PC-3 (cell line): ENCODE results near the gene ATXN7L1. TPM values are rescaled to one million over a fixed set of nuclear protein-coding genes. Genes with fewer than 3 reads are reported as not detected.
A peak's percentile ranks its signal among the peaks of the same experiment; 100 is the strongest.

Experiments
- ATAC-seq: fragments of 200-7000 bp; cut with Tn5 transposase; 2 replicates; pipeline ENCODE4 v1.9.1; 2020; ENCODE audit warnings: mild to moderate bottlenecking, moderate library complexity
- BruUV-seq: library from RNA; stranded (reverse); fragments of 400-500 nt; replicated peaks from 2 replicates; lab custom pipeline; 2021; lab: Mats Ljungman, UMichigan
- CTCF ChIA-PET: fragments of 300-600 bp; sonication (Branson Sonifier 250); formaldehyde crosslinking; loops from one replicate; lab custom pipeline; 2022; ENCODE audit warnings: antibody characterized with exemption; lab: Charles Lee
- POLR2A ChIA-PET: fragments of 300-600 bp; sonication (Branson Sonifier 250); formaldehyde crosslinking; loops from one replicate; lab custom pipeline; 2022; ENCODE audit warnings: antibody characterized with exemption; ENCODE audit not compliant: unreplicated experiment; lab: Charles Lee
- DNase-seq: peaks from one replicate; pipeline ENCODE4 v3.0.0-alpha.2; 2015
- H2AFZ ChIP-seq: fragments of 300-600 bp; sonication (generic); 2 replicates; pipeline ENCODE4 v1.6.0; 2016; ENCODE audit warnings: antibody characterized with exemption, low read length
- H3F3A ChIP-seq: fragments of 300-600 bp; sonication (generic); one replicate; pipeline ENCODE4 v1.6.0; 2017; ENCODE audit warnings: antibody characterized with exemption, low read length, control low read depth, mild to moderate bottlenecking; ENCODE audit not compliant: unreplicated experiment
- H3K27ac ChIP-seq: fragments of 300-600 bp; sonication (generic); 2 replicates; pipeline ENCODE4 v1.5.1; 2016; ENCODE audit warnings: mild to moderate bottlenecking, low read length
- H3K27me3 ChIP-seq: fragments of 300-600 bp; sonication (generic); 2 replicates; pipeline ENCODE4 v1.6.1; 2016; ENCODE audit warnings: low read length, mixed read lengths
- H3K36me3 ChIP-seq: fragments of 300-600 bp; sonication (generic); 2 replicates; pipeline ENCODE4 v1.6.1; 2016; ENCODE audit warnings: low read depth, mixed run types, low read length, mixed read lengths
- H3K4me1 ChIP-seq: fragments of 300-600 bp; sonication (generic); 2 replicates; pipeline ENCODE4 v1.5.1; 2016; ENCODE audit warnings: low read length; ENCODE audit not compliant: insufficient read depth
- H3K4me2 ChIP-seq: fragments of 300-600 bp; sonication (generic); 2 replicates; pipeline ENCODE4 v1.6.0; 2016; ENCODE audit warnings: low read length
- H3K4me3 ChIP-seq: fragments of 300-600 bp; sonication (generic); 2 replicates; pipeline ENCODE4 v1.5.1; 2016; ENCODE audit warnings: mild to moderate bottlenecking, low read length, mixed read lengths
- H3K79me2 ChIP-seq: fragments of 300-600 bp; sonication (generic); 2 replicates; pipeline ENCODE4 v1.6.1; 2017; ENCODE audit warnings: low read length, mixed read lengths
- H3K9ac ChIP-seq: fragments of 300-600 bp; sonication (generic); 2 replicates; pipeline ENCODE4 v1.6.0; 2016; ENCODE audit warnings: mild to moderate bottlenecking, low read length
- H3K9me2 ChIP-seq: fragments of 300-600 bp; sonication (generic); replicated peaks from 2 replicates; pipeline ENCODE4 v1.6.1; 2016; ENCODE audit warnings: mixed run types, low read length, mixed read lengths
- H3K9me3 ChIP-seq: fragments of 300-600 bp; sonication (generic); 2 replicates; pipeline ENCODE4 v1.6.1; 2016; ENCODE audit warnings: low read length, mixed read lengths
- H4K20me1 ChIP-seq: fragments of 300-600 bp; sonication (generic); 2 replicates; pipeline ENCODE4 v1.6.1; 2016; ENCODE audit warnings: low read length, mixed read lengths
- EZH2 ChIP-seq: fragments of 300-600 bp; sonication (generic); IDR thresholded peaks from one replicate; pipeline ENCODE4 v1.6.1; 2017; ENCODE audit warnings: antibody characterized with exemption, mild to moderate bottlenecking, low read length; ENCODE audit not compliant: unreplicated experiment
- EZH2phosphoT487 ChIP-seq: fragments of 300-600 bp; sonication (generic); IDR thresholded peaks from 2 replicates; pipeline ENCODE4 v1.6.1; 2018; ENCODE audit warnings: mild to moderate bottlenecking, antibody characterized with exemption, low read length, borderline replicate concordance
- intact Hi-C: fragments of 100-400 bp; cut with micrococcal nuclease; formaldehyde crosslinking; loops from 2 replicates; pipeline ENCODE4 v1.9.0; 2023
- total RNA-seq: library from RNA; depleted of rRNA; stranded (reverse); fragments of >200 nt; gene quantifications from 2 replicates; pipeline ENCODE4 v1.2.3, GENCODE V29; 2014
- TF ChIP-seq, protein P1 (sequence below): fragments of 300-600 bp; sonication (generic); conservative IDR thresholded peaks from 2 replicates; pipeline ENCODE4 v1.5.1; 2017; ENCODE audit warnings: antibody characterized with exemption, low read depth, mild to moderate bottlenecking, low read length

The ATXN7L1 gene
- total RNA-seq, 1 experiment from 2014 or later = 16.0 TPM

DNA sequence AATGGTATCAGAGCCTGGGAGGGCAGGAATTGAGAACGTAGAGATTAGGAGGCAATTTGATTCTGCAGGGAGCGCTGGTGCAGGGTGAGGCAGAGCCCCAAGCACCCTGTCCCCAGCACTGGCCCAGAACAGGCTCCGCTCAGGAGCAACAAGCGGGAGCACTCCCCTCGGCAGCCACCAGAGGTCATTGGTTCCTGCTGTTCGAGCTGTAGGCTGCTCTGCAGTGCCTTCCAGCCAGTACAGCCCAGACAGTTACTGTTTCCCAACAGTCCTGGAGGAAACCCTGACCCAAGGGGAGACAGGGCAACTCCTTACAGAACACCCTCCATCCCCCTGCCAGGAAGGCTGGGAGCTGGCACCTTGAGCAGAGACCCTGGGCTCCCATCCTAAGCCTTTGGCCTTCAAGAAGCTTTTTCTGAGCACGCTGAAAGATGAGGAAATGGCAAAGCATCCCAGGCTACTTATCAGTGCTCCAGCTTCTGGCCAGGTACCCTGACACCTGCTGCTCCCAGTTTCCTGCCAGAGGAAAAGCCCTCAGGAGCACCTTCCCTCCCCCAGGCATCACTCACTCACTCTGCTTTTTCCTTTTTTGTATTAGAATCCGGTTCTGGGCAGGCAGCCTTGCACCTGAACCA lies 223.9 kb downstream of the ATXN7L1 start:
- ChIA-PET POLR2A (no interaction called here), CTCF (interaction anchor here (0.6 to 1.1 kb wide), 4 partner anchors 62 to 421 kb away, joined by 3 to 4 read pairs (median 4); no protein-coding TSS in a partner anchor)
- TF ChIP-seq EZH2 (no peak), EZH2phosphoT487 (no peak)
- TF ChIP-seq, protein P1, sequence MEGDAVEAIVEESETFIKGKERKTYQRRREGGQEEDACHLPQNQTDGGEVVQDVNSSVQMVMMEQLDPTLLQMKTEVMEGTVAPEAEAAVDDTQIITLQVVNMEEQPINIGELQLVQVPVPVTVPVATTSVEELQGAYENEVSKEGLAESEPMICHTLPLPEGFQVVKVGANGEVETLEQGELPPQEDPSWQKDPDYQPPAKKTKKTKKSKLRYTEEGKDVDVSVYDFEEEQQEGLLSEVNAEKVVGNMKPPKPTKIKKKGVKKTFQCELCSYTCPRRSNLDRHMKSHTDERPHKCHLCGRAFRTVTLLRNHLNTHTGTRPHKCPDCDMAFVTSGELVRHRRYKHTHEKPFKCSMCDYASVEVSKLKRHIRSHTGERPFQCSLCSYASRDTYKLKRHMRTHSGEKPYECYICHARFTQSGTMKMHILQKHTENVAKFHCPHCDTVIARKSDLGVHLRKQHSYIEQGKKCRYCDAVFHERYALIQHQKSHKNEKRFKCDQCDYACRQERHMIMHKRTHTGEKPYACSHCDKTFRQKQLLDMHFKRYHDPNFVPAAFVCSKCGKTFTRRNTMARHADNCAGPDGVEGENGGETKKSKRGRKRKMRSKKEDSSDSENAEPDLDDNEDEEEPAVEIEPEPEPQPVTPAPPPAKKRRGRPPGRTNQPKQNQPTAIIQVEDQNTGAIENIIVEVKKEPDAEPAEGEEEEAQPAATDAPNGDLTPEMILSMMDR = peak; percentile 96
- peak; percentile 92 for DNase-seq
- no peak overlapping the region for H3K9ac ChIP-seq
- BruUV-seq = no TSS peak
- H3K9me3 ChIP-seq = no peaks in the 10 kb centered on the region
- H3K27me3 ChIP-seq = no peaks in the 10 kb centered on the region
- intact Hi-C loops = loop anchor here (1.0 to 10.0 kb wide), 4 partner anchors 108 to 502 kb away; no protein-coding TSS in a partner anchor
- no peak overlapping the region for H2AFZ ChIP-seq
- no peak overlapping the region for H3K27ac ChIP-seq
- H3K4me1 ChIP-seq = peaks cover 47% of the 10 kb centered on the region
- ATAC-seq = peak; percentile 53
- H3K4me3 ChIP-seq = no peak overlapping the region
- no peaks in the 10 kb centered on the region for H4K20me1 ChIP-seq
- H3K36me3 ChIP-seq = no peaks in the 10 kb centered on the region; the same call in 1 of the 2 replicates
- no peaks in the 10 kb centered on the region for H3K9me2 ChIP-seq
- H3F3A ChIP-seq = peaks cover 18% of the 10 kb centered on the region
- no peaks in the 10 kb centered on the region for H3K79me2 ChIP-seq
- no peak overlapping the region for H3K4me2 ChIP-seq

DNA sequence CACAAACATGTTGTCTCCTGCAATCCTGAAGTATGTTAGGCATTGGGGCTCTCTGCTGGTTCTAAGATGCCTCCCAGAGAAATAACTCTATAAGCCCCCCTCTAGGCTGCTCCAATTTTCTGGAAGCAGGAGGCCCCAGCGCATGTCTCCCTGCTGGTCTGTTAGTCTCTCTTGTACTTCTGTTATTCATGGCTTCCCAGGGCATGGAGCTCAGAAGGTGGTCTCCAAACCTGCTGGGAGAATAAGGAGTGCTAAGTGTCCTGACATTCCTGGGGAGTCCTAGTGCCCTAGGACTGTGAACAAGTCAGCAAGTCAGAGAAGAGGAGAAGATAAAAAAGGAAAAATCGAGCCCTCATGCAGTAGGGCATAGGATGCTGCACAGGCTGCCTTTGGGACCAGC lies 224.6 kb downstream of the ATXN7L1 start:
- H3F3A ChIP-seq = peaks cover 18% of the 10 kb centered on the region
- intact Hi-C loops = loop anchor here (1.0 to 10.0 kb wide), 6 partner anchors 53 to 503 kb away; partner anchors contain the start of gene ATXN7L1
- POLR2A ChIA-PET = no interaction called here
- H3K4me3 ChIP-seq = no peak overlapping the region
- no peak overlapping the region for H3K9ac ChIP-seq
- H3K79me2 ChIP-seq = no peaks in the 10 kb centered on the region
- H3K4me2 ChIP-seq = no peak overlapping the region
- DNase-seq (no peak), ATAC-seq (no peak)
- CTCF ChIA-PET = interaction anchor here (0.6 to 1.0 kb wide), 2 partner anchors 109 to 422 kb away, joined by 4 read pairs; no protein-coding TSS in a partner anchor
- no peaks in the 10 kb centered on the region; the same call in 1 of the 2 replicates for H3K36me3 ChIP-seq
- H4K20me1 ChIP-seq = no peaks in the 10 kb centered on the region
- H3K9me3 ChIP-seq = no peaks in the 10 kb centered on the region
- H3K4me1 ChIP-seq = peaks cover 48% of the 10 kb centered on the region
- H2AFZ ChIP-seq = no peak overlapping the region
- no peaks in the 10 kb centered on the region for H3K9me2 ChIP-seq
- H3K27me3 ChIP-seq = no peaks in the 10 kb centered on the region
- TF ChIP-seq EZH2phosphoT487 = no peak
- TF ChIP-seq EZH2 = no peak
- TF ChIP-seq, protein P1 = no peak
- no TSS peak for BruUV-seq
- no peak overlapping the region for H3K27ac ChIP-seq
